ENCODE measurements around the gene SMC1A. TPM values are rescaled to one million over a fixed set of nuclear protein-coding genes. Genes with fewer than 3 reads are reported as not detected.

SMC1A gene
- total RNA-seq, 1 donor, result 23.3 TPM

GRCh38 chrX:53447441-53447840, 25.0 kb upstream of the SMC1A start:
- no peak overlapping the region for H3K4me3 ChIP-seq (ENCODE audit: low read depth, low read length)
- no peak for TF ChIP-seq CTCF (IDR thresholded peaks at IDR 0.05; ENCODE audit: insufficient read depth, low read depth, low read length)
- no peak for DNase-seq (ENCODE audit: low read depth)

- H3K4me3 ChIP-seq (ENCODE audit: low read depth, low read length), result no peak overlapping the region
- TF ChIP-seq CTCF (IDR thresholded peaks at IDR 0.05; ENCODE audit: insufficient read depth, low read depth, low read length), result peak; percentile 72
- DNase-seq (ENCODE audit: low read depth), result peak; percentile 38
Measured at GRCh38 chrX:53445977-53446376, 23.5 kb upstream of the SMC1A start.

GRCh38 chrX:53442322-53442631, 19.8 kb upstream of the SMC1A start:
- TF ChIP-seq CTCF (IDR thresholded peaks at IDR 0.05; ENCODE audit: insufficient read depth, low read depth, low read length), result no peak
- no peak overlapping the region for H3K4me3 ChIP-seq (ENCODE audit: low read depth, low read length)
- DNase-seq (ENCODE audit: low read depth), result no peak

GRCh38 chrX:53441531-53442321, 19.3 kb upstream of the SMC1A start:
- H3K4me3 ChIP-seq (ENCODE audit: low read depth, low read length), result peak overlapping the region; percentile 52
- peak; percentile 55 for DNase-seq (ENCODE audit: low read depth)
- no peak for TF ChIP-seq CTCF (IDR thresholded peaks at IDR 0.05; ENCODE audit: insufficient read depth, low read depth, low read length)

GRCh38 chrX:53440621-53441517, 18.4 kb upstream of the SMC1A start:
- peak; percentile 79 for DNase-seq (ENCODE audit: low read depth)
- TF ChIP-seq CTCF (IDR thresholded peaks at IDR 0.05; ENCODE audit: insufficient read depth, low read depth, low read length), result no peak
- peak overlapping the region; percentile 52 for H3K4me3 ChIP-seq (ENCODE audit: low read depth, low read length)

GRCh38 chrX:53440101-53440500, 17.6 kb upstream of the SMC1A start:
- no peak for TF ChIP-seq CTCF (IDR thresholded peaks at IDR 0.05; ENCODE audit: insufficient read depth, low read depth, low read length)
- peak overlapping the region; percentile 52 for H3K4me3 ChIP-seq (ENCODE audit: low read depth, low read length)
- DNase-seq (ENCODE audit: low read depth), result no peak

All from fibroblast of villous mesenchyme (primary cell).